Stimulated activated CD8-positive, alpha-beta memory T cell treated with anti-CD3 and anti-CD28 coated beads, Interleukin-7, amount 100 ng/mL, for 24 hours (primary cell): ENCODE measurements around the gene TCIRG1.

Experiments
- DNase-seq: peaks from one replicate; pipeline ENCODE4 v3.0.0-alpha.2; 2020; ENCODE audit warnings: low read depth

The TCIRG1 gene

DNA sequence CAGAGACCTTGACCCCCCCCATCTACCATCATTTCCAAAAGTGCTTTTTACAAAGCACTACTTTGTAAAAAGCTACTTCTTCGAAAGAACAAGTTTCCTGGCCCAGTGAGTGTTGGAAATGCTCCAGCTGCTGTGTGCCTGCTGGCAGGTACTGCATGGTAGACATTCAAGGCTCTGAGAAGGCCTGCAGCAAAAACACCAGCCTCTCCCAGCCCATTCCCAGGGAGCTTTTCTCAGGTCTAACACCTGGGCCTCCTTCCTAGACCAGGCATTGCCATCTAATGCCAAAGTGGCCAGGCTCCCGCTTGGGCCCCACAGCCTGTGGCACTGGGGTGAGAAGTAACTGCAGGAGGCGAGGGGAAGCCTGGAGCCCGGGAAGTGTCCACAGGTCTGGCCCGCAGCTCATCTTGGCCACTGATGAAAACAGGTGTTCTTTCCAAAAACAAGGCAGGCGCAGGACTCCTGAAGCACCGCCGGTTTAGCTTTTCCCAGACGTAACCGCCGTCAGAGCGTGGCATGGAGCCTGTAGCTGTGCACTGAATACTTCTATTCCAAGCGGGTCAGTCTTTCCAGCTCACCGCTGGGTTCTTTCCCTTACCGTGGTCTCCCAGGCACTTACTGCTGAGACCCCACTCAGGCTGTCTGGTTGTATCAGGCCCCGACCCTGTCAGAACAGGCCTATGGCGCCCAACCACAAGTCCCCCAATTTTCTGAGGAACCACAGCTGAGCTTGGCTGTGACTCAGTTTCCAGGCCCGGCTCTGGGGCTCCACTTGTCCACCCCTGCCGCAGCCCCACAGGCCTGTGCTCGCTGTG is 1.2 kb upstream of the TCIRG1 start:
- no peak for DNase-seq

GRCh38 chr11:68038226-68038717 is 553 bp upstream of the TCIRG1 start:
- DNase-seq: no peak

DNA sequence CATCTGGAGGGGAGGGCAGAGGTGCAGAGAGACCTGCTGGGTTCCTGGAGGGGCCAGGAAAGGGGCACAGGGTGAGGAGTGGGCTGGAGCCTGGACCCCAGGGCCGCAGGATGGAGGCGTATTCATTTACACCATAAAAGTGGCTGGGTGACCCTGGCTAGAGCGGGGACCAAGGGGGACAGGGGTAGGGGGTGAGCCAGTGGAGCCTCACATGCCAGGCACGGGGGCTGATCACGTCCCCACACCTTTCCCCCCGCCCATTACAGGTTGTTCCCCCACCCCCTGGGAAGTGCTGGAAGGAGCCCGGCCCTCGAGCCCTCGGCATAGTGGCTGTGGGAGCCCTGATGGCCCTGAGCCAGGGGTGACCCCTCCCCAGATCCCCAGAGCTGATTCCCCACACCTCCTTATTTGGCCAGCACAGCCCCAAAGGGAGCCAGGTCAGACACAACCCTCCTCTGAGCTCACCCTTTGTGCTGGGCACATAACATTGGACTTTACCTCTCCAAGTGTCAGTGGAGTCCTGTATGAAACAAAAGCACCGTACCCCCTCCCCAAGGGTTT is 781 bp downstream of the TCIRG1 start:
- no peak for DNase-seq

- DNase-seq: no peak
These were observed 1.5 kb downstream of the TCIRG1 start for GRCh38 chr11:68040101-68040956.

DNA sequence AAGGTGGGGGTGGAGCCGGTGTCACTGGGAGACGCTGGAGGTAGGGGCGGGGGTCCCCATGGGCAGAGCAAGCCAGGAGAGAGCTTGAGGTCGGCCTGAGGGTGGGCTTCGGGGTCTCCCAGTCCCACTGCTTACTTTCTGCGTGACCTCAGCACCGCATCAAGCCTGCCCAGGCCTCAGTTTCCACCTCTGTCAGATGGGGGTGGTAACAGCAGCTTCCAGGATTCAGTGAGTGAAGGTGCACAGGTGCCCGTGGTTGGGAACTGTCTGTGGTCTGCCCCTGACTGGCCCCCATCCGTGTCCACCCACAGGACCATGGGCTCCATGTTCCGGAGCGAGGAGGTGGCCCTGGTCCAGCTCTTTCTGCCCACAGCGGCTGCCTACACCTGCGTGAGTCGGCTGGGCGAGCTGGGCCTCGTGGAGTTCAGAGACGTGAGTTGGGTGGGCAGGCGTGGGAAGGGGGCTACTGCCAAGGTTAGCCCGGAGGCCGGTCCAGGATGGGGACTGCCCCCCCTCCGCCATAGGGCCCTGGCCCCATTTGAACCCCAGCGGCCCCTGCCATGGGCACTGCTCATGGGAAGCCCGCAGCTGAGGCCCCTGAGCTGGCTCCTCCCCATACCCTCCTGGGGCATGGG is 2.2 kb downstream of the TCIRG1 start:
- no peak for DNase-seq

- DNase-seq: no peak
These were observed 2.9 kb downstream of the TCIRG1 start for GRCh38 chr11:68041617-68042218.

DNA sequence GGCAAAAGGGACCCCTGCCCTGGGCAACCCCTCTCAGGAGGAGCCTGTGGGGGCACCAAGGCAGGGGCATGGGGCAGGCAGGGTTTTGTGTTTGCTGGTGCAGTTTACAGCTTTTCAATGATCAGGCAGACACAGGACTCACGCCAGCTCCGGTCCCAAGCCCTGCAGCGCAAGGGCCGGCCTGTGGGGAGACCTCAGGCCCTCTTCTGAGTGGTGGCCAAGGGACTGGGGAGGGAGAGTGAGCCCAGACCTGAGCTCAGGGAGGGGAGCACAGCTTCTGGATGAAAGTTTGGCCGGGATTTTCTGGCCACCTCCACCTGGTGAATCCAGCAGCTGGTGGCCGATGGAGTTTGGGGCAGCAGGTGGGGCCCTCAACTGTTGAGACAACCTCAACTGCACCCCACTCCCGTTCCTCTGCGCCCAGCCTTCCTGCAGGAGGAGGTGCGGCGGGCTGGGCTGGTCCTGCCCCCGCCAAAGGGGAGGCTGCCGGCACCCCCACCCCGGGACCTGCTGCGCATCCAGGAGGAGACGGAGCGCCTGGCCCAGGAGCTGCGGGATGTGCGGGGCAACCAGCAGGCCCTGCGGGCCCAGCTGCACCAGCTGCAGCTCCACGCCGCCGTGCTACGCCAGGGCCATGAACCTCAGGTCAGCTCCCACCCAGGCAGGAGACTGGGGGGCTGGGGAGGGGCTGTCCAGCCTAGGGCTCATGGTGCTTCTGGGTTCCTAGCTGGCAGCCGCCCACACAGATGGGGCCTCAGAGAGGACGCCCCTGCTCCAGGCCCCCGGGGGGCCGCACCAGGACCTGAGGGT is 3.6 kb downstream of the TCIRG1 start:
- no peak for DNase-seq

- DNase-seq: no peak
These were observed 4.2 kb downstream of the TCIRG1 start for GRCh38 chr11:68043029-68043348.

- no peak for DNase-seq
These were observed 4.7 kb downstream of the TCIRG1 start for GRCh38 chr11:68043349-68044144.

DNA sequence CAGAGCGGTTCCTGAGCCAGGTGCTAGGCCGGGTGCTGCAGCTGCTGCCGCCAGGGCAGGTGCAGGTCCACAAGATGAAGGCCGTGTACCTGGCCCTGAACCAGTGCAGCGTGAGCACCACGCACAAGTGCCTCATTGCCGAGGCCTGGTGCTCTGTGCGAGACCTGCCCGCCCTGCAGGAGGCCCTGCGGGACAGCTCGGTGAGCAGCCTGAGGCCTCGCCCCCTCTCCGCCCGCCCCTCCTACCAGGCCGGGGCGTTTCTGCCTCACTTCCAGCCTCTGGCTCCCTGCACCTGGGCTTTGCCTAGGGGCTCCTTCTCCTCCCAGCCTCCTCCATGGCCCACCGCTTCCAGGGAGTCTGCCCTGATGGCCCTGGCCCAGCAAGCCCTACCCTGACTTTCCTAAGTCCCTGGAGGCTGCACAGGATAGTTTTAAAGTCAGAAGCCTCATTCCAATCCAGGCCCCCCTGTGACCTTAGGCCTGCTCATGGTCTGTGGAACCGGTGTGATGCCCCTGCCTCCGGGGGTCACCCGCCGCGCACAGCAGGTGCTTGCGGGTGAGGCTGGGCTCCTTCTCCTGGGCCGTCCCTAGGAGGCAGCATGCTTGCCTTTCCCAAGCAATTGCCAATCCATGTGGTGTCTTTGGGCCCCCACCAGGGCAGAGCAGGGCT is 5.5 kb downstream of the TCIRG1 start:
- no peak for DNase-seq

GRCh38 chr11:68044898-68045351 is 6.1 kb downstream of the TCIRG1 start:
- no peak for DNase-seq

- no peak for DNase-seq
These were observed 8.8 kb downstream of the TCIRG1 start for GRCh38 chr11:68047437-68048290.

DNA sequence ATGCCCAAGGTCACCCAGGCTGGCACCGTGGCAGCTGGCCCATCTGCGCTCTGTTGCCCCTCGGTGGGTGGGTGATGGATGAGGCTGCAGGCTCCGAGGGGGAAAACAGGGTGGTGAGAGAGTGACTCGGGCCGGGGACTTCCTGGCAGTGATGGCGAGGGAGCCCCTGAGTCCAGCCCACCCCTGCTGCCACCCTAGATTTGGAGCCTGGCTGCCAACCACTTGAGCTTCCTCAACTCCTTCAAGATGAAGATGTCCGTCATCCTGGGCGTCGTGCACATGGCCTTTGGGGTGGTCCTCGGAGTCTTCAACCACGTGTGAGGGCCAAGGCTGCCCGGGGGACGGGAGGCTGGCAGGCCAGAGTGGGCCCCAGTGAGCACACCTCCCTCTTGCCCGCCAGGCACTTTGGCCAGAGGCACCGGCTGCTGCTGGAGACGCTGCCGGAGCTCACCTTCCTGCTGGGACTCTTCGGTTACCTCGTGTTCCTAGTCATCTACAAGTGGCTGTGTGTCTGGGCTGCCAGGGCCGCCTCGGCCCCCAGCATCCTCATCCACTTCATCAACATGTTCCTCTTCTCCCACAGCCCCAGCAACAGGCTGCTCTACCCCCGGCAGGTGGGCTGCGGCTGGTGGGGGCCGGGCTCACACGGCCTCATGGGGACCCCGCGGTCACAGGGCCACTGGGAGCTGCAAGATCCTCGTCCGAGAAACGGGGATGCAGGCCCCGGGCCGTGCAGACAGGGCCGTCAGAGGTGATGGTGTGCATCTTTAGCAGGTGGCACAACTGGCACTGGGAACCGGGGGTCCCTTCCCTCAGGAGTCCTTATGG is 10.1 kb downstream of the TCIRG1 start:
- no peak for DNase-seq

- no peak for DNase-seq
These were observed 10.9 kb downstream of the TCIRG1 start for GRCh38 chr11:68049509-68050370.

DNA sequence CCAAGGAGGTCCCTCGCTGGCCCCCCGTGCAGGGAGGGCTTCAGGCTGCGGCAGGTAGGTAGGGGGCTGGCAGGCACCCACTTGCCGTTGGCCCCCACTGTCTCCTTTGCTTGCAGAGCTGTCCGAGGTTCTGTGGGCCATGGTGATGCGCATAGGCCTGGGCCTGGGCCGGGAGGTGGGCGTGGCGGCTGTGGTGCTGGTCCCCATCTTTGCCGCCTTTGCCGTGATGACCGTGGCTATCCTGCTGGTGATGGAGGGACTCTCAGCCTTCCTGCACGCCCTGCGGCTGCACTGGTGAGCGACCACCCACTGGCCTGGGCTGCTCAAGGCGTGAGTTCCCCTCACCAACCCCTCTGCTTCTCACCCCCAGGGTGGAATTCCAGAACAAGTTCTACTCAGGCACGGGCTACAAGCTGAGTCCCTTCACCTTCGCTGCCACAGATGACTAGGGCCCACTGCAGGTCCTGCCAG is 11.6 kb downstream of the TCIRG1 start:
- DNase-seq: no peak
